Measurements from ENCODE around the gene C8B. TPM values are rescaled to one million over a fixed set of nuclear protein-coding genes. Genes with fewer than 3 reads are reported as not detected.

The C8B gene
- total and polyA plus RNA-seq, 2 of the 13 experiments (the other 11 are each of a cell fraction or from before 2014, with no cell fraction given) = 8.4 to 11.3 TPM

DNA sequence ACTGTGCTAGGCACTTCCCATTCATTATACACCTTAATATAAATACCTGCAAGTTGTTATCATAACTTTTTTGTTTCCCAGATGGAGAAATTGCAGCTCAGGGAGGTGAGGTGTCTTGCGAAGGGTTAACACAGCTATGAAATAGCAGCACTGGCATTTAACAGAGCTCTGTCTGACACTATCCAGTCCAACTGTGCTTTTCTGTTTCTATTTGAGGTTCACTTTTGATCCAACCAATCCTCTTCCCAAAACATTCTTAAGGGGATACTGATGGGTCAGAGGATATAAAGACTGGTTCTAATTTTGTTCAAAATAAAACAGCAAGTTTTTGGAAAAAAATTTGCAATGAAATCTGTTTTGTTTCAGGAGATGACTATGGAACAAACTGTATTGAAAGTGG is 46.5 kb upstream of the C8B start (continued):
- TF ChIP-seq, protein P1, sequence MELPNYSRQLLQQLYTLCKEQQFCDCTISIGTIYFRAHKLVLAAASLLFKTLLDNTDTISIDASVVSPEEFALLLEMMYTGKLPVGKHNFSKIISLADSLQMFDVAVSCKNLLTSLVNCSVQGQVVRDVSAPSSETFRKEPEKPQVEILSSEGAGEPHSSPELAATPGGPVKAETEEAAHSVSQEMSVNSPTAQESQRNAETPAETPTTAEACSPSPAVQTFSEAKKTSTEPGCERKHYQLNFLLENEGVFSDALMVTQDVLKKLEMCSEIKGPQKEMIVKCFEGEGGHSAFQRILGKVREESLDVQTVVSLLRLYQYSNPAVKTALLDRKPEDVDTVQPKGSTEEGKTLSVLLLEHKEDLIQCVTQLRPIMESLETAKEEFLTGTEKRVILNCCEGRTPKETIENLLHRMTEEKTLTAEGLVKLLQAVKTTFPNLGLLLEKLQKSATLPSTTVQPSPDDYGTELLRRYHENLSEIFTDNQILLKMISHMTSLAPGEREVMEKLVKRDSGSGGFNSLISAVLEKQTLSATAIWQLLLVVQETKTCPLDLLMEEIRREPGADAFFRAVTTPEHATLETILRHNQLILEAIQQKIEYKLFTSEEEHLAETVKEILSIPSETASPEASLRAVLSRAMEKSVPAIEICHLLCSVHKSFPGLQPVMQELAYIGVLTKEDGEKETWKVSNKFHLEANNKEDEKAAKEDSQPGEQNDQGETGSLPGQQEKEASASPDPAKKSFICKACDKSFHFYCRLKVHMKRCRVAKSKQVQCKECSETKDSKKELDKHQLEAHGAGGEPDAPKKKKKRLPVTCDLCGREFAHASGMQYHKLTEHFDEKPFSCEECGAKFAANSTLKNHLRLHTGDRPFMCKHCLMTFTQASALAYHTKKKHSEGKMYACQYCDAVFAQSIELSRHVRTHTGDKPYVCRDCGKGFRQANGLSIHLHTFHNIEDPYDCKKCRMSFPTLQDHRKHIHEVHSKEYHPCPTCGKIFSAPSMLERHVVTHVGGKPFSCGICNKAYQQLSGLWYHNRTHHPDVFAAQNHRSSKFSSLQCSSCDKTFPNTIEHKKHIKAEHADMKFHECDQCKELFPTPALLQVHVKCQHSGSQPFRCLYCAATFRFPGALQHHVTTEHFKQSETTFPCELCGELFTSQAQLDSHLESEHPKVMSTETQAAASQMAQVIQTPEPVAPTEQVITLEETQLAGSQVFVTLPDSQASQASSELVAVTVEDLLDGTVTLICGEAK (IDR thresholded peaks at IDR 0.05) = no peak
- TF ChIP-seq, protein P1 (CRISPR knock-in tag; IDR thresholded peaks at IDR 0.05) = no peak

DNA sequence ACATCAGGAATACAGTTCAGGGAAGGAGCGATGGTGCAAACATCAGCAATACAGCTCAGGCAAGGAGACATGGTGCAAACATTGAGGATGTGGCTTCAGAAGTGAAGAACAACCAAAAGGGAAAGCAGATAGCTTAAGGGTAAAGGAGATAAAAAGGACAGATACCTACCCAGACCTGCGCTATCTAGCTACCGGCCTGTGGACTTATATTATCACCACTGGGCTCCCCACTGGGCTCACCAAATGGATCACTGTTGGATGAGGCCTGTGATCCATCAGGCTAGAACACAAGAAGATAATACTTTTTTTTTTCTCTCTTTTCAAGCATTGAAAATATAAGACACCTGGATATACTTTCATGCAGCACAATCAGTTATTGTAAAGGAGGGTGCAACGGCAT is 44.7 kb upstream of the C8B start:
- Histone ChIP-seq H3K4me3 (replicated peaks in 1 of 3; ENCODE audit: insufficient read depth in 1 of 3, low read depth in 2 of 3, low read length in 3 of 3) (no peak overlapping the region), H3K36me3 (replicated peaks in 1 of 2; ENCODE audit: control insufficient read depth in 1 of 2, insufficient read depth in 2 of 2, low read length in 2 of 2) (no peaks in the 10 kb centered on the region), H3K4me2 (ENCODE audit: low read depth, low read length) (no peak overlapping the region), H3K9me3 (ENCODE audit: low read length) (no peaks in the 10 kb centered on the region), H3K27me3 (ENCODE audit: control insufficient read depth in 1 of 2, insufficient read depth in 2 of 2, low read length in 2 of 2) (no peaks in the 10 kb centered on the region), H3K9ac (ENCODE audit: insufficient read depth, low read depth, low read length) (no peak overlapping the region), H3K4me1 (ENCODE audit: insufficient read depth, low read length) (peaks cover 12% of the 10 kb centered on the region; the same call in 1 of the 2 replicates), H3K27ac (ENCODE audit: extremely low read length, insufficient read depth, low read length) (no peak overlapping the region), H4K20me1 (ENCODE audit: insufficient read depth, low read length) (no peaks in the 10 kb centered on the region), H2AFZ (ENCODE audit: low read length) (no peak overlapping the region), H3K79me2 (ENCODE audit: insufficient read depth, low read length) (no peaks in the 10 kb centered on the region)
- WGBS (ENCODE audit: low lambda C conversion rate) = 81% methylated on average over 4 of the region's 4 CpGs
- POLR2A ChIA-PET = no interaction called here
- no peak for FAIRE-seq
- DNase-seq (ENCODE audit: low spot score) = no peak
- intact Hi-C loops (cut with micrococcal nuclease; ENCODE audit: unreplicated experiment) = no loop called here
- in situ Hi-C loops (cut with HindIII; ENCODE audit: extremely low pct_ligation_motif_present, low pct_unique_long_range_greater_than_20kb) = no loop called here
- CTCF ChIA-PET (ENCODE audit: low intra/inter-chr PET ratio, low total read pairs) = no interaction called here
- ATAC-seq = no peak
- no TSS peak for BruUV-seq (replicated peaks)
- TF ChIP-seq ADNP (CRISPR knock-in tag; IDR thresholded peaks at IDR 0.05) (no peak), TAF1 (CRISPR knock-in tag; IDR thresholded peaks at IDR 0.05) (no peak), NRL (CRISPR knock-in tag; IDR thresholded peaks at IDR 0.05; ENCODE audit: borderline replicate concordance) (no peak), ZNF432 (CRISPR knock-in tag; IDR thresholded peaks at IDR 0.05; ENCODE audit: borderline replicate concordance) (no peak), JUN (CRISPR knock-in tag; IDR thresholded peaks at IDR 0.05) (no peak), FOXA3 (CRISPR knock-in tag; IDR thresholded peaks at IDR 0.05) (no peak), EP300 (IDR thresholded peaks at IDR 0.05; ENCODE audit: low read depth in 2 of 2, low read length in 2 of 2) (no peak), EP300 (CRISPR knock-in tag; IDR thresholded peaks at IDR 0.05; ENCODE audit: borderline replicate concordance) (no peak), RAD51 (IDR thresholded peaks at IDR 0.05; ENCODE audit: borderline replicate concordance) (no peak), ZNF720 (CRISPR knock-in tag; IDR thresholded peaks at IDR 0.05) (no peak)
- TF ChIP-seq, protein P2, sequence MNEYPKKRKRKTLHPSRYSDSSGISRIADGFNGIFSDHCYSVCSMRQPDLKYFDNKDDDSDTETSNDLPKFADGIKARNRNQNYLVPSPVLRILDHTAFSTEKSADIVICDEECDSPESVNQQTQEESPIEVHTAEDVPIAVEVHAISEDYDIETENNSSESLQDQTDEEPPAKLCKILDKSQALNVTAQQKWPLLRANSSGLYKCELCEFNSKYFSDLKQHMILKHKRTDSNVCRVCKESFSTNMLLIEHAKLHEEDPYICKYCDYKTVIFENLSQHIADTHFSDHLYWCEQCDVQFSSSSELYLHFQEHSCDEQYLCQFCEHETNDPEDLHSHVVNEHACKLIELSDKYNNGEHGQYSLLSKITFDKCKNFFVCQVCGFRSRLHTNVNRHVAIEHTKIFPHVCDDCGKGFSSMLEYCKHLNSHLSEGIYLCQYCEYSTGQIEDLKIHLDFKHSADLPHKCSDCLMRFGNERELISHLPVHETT (CRISPR knock-in tag; conservative IDR thresholded peaks at IDR 0.05) = no peak

All from HepG2 (cell line).